ENCODE results near the gene C3orf33. TPM values are rescaled to one million over a fixed set of nuclear protein-coding genes. Genes with fewer than 3 reads are reported as not detected.

The C3orf33 gene
- polyA plus RNA-seq, 2 of the 4 experiments (the other 2 are of a cell fraction): 8.3 to 11.1 TPM

- H3K9me3 ChIP-seq: no peaks in the 10 kb centered on the region
- peak within 1 kb of the TSS; percentile 94 for H3K4me2 ChIP-seq
- FAIRE-seq (peak; percentile 80), DNase-seq (ENCODE audit: low read depth in 1 of 2, low spot score in 1 of 2) (peak; percentile 100), ATAC-seq (peak; percentile 98)
- peaks cover 16% of the 10 kb centered on the region for H3K4me1 ChIP-seq
- peak within 1 kb of the TSS; percentile 71 for H3K4me3 ChIP-seq
- peak within 1 kb of the TSS; percentile 92 to 94 for H3K27ac ChIP-seq
- under 1% methylated on average over 28 of the region's 50 CpGs for WGBS (ENCODE audit: missing lambda C conversion rate)
- ChIA-PET POLR2A (interaction anchor here (0.6 to 2.5 kb wide), 3 partner anchors 11 to 48 kb away, joined by 3 to 19 read pairs (median 16); partner anchors contain the start of genes C3orf33 and GMPS), CTCF (interaction anchor here (7.1 kb wide), 1 partner anchor 49 kb away, joined by 40 read pairs; the partner anchor contains the start of gene C3orf33)
- TF ChIP-seq HOXA7 (CRISPR knock-in tag; IDR thresholded peaks at IDR 0.05): no peak
- peak; percentile 91 for TF ChIP-seq POLR2A (IDR thresholded peaks at IDR 0.05; ENCODE audit: low read length)
- TF ChIP-seq CBX2 (IDR thresholded peaks at IDR 0.05; ENCODE audit: borderline replicate concordance, low read depth): no peak
- no peak for TF ChIP-seq MAFK (IDR thresholded peaks at IDR 0.05; ENCODE audit: partially characterized antibody)
- TF ChIP-seq BCL3 (IDR thresholded peaks at IDR 0.05): peak; percentile 72; the same call in 1 of the 3 replicates
- no peak for TF ChIP-seq POLR2AphosphoS2 (conservative IDR thresholded peaks at IDR 0.05; ENCODE audit: low read length)
- peak; percentile 98 for TF ChIP-seq MAX (IDR thresholded peaks at IDR 0.05)
- TF ChIP-seq MYC (IDR thresholded peaks at IDR 0.05; ENCODE audit: borderline replicate concordance, low read length): peak; percentile 87
- 0 out of 2 replicates have a peak, but pooled peaks have one; percentile 61 for TF ChIP-seq GATA3 (IDR thresholded peaks at IDR 0.05; ENCODE audit: borderline replicate concordance)
- TF ChIP-seq KDM1A (IDR thresholded peaks at IDR 0.05; ENCODE audit: low read depth): no peak
- TF ChIP-seq MAZ (IDR thresholded peaks at IDR 0.05; ENCODE audit: borderline replicate concordance, low read depth, low read length): no peak; the same call in 1 of the 2 replicates
- TF ChIP-seq REST (IDR thresholded peaks at IDR 0.05): no peak
- TF ChIP-seq ZNF302 (CRISPR knock-in tag; IDR thresholded peaks at IDR 0.05): no peak
- no peak for TF ChIP-seq ATOH8 (CRISPR knock-in tag; IDR thresholded peaks at IDR 0.05; ENCODE audit: low read depth)
- TF ChIP-seq HDAC2 (IDR thresholded peaks at IDR 0.05): no peak
- peak; percentile 80 for TF ChIP-seq KDM5A (IDR thresholded peaks at IDR 0.05)
- TF ChIP-seq RNF2 (IDR thresholded peaks at IDR 0.05; ENCODE audit: borderline replicate concordance, low read depth): no peak
- TF ChIP-seq TFCP2L1 (CRISPR knock-in tag; IDR thresholded peaks at IDR 0.05): peak; percentile 74; the same call in 1 of the 2 replicates
- no peak for TF ChIP-seq CTCF (IDR thresholded peaks at IDR 0.05)
- no peak for TF ChIP-seq JUNB (IDR thresholded peaks at IDR 0.05)
- TF ChIP-seq HOXB13 (CRISPR knock-in tag; IDR thresholded peaks at IDR 0.05; ENCODE audit: low read depth): peak; percentile 62; the same call in 1 of the 2 replicates
- TF ChIP-seq ZFP36 (IDR thresholded peaks at IDR 0.05; ENCODE audit: borderline replicate concordance, partially characterized antibody): no peak
- no peak for TF ChIP-seq SMC3 (IDR thresholded peaks at IDR 0.05)
- TF ChIP-seq PBX3 (IDR thresholded peaks at IDR 0.05): peak; percentile 63
- TF ChIP-seq RAD21 (conservative IDR thresholded peaks at IDR 0.05 in 1 of 2, IDR thresholded peaks at IDR 0.05 in 1 of 2): no peak
- no peak for TF ChIP-seq HMGXB4 (CRISPR knock-in tag; IDR thresholded peaks at IDR 0.05; ENCODE audit: borderline replicate concordance)
- peak; percentile 89; the same call in 1 of the 2 replicates for TF ChIP-seq E2F6 (IDR thresholded peaks at IDR 0.05; ENCODE audit: borderline replicate concordance, low read depth)
These were observed 48.3 kb upstream of the C3orf33 start, which contains the start of gene SLC33A1 for GRCh38 chr3:155854141-155854940. Gene SLC33A1 (minus strand): TSS chr3:155854427. CDS start chr3:155853997, 430 bp downstream.

All from A549 (cell line).